ENCODE measurements around the gene MACROD2. TPM values are rescaled to one million over a fixed set of nuclear protein-coding genes. Genes with fewer than 3 reads are reported as not detected.

MACROD2 gene
- total RNA-seq, 1 experiment from 2014 or later, result 1.6 TPM

DNA sequence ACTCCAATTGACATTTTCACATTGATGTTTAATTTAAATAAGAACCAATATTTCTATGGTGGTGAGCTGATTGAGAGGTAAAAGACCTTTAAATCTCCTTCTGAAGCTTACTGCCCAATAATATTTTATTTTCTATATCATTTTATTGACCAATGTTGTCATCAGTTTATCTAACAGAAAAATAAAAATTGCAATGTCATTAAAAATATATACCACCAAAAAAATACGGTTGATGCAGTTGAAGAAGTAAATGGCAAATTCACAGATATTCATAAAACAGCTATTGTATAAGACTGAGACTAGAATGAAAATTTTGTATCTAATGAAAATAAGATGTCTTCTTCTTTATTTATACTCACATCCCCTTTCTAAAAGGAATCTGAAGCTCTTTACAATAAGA lies 1375.1 kb downstream of the MACROD2 start:
- Histone ChIP-seq H4K8ac (replicated peaks; ENCODE audit: insufficient read length, low read depth, low read length) (no peak overlapping the region), H3K4me2 (ENCODE audit: insufficient read depth, insufficient read length, low read length) (no peak overlapping the region), H4K5ac (ENCODE audit: insufficient read length, low read depth, low read length) (no peak overlapping the region), H4K91ac (ENCODE audit: insufficient read length, low read depth, low read length) (no peak overlapping the region), H2BK5ac (ENCODE audit: insufficient read length, low read length) (no peak overlapping the region), H3K79me1 (ENCODE audit: insufficient read depth, low read depth, low read length, poor library complexity, severe bottlenecking) (no peaks in the 10 kb centered on the region), H3K27ac (ENCODE audit: insufficient read length, low read depth, low read length) (no peak overlapping the region), H3K18ac (ENCODE audit: insufficient read length, low read depth, low read length) (no peak overlapping the region), H2BK20ac (ENCODE audit: low read depth, low read length, poor library complexity, severe bottlenecking) (no peak overlapping the region), H2AK5ac (ENCODE audit: insufficient read length, low read length) (no peak overlapping the region), H2BK12ac (ENCODE audit: insufficient read length, low read depth, low read length) (no peak overlapping the region), H3K9ac (ENCODE audit: extremely low read depth, insufficient read length, low read length) (no peak overlapping the region), H3K79me2 (ENCODE audit: insufficient read depth, low read length) (no peaks in the 10 kb centered on the region), H3K23me2 (ENCODE audit: insufficient read length, low read depth, low read length, poor library complexity, severe bottlenecking) (no peaks in the 10 kb centered on the region), H3K23ac (ENCODE audit: insufficient read length, low read depth, low read length) (no peak overlapping the region), H3K27me3 (ENCODE audit: insufficient read depth, low read length) (no peaks in the 10 kb centered on the region), H3K4ac (ENCODE audit: low read depth, low read length) (no peak overlapping the region), H4K20me1 (ENCODE audit: control insufficient read depth, insufficient read depth, insufficient read length) (no peaks in the 10 kb centered on the region), H2AFZ (ENCODE audit: low read length) (no peak overlapping the region), H2BK15ac (ENCODE audit: low read depth, low read length) (no peak overlapping the region), H2BK120ac (ENCODE audit: low read depth, low read length, poor library complexity, severe bottlenecking) (no peak overlapping the region), H3K4me1 (ENCODE audit: insufficient read depth, low read length) (no peaks in the 10 kb centered on the region), H3K14ac (ENCODE audit: insufficient read depth, low read length) (no peak overlapping the region), H3T11ph (ENCODE audit: low read length) (no peak overlapping the region), H3K56ac (ENCODE audit: insufficient read length, low read depth, low read length) (no peak overlapping the region), H3K9me3 (ENCODE audit: control insufficient read depth, low read depth, low read length) (no peaks in the 10 kb centered on the region)
- no peaks in the 10 kb centered on the region for H3K9me3 Mint-ChIP-seq
- H3K27ac Mint-ChIP-seq, result no peak overlapping the region
- no CpG with 5 or more reads among the region's 1 CpG for WGBS (ENCODE audit: extremely low coverage, insufficient read length, low lambda C conversion rate)
- H3K4me1 Mint-ChIP-seq, result peaks cover 3 to 5% of the 10 kb centered on the region in 2 experiments; a peak in 3 of 4 replicates
- TF ChIP-seq, protein P1, sequence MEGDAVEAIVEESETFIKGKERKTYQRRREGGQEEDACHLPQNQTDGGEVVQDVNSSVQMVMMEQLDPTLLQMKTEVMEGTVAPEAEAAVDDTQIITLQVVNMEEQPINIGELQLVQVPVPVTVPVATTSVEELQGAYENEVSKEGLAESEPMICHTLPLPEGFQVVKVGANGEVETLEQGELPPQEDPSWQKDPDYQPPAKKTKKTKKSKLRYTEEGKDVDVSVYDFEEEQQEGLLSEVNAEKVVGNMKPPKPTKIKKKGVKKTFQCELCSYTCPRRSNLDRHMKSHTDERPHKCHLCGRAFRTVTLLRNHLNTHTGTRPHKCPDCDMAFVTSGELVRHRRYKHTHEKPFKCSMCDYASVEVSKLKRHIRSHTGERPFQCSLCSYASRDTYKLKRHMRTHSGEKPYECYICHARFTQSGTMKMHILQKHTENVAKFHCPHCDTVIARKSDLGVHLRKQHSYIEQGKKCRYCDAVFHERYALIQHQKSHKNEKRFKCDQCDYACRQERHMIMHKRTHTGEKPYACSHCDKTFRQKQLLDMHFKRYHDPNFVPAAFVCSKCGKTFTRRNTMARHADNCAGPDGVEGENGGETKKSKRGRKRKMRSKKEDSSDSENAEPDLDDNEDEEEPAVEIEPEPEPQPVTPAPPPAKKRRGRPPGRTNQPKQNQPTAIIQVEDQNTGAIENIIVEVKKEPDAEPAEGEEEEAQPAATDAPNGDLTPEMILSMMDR (conservative IDR thresholded peaks at IDR 0.05), result no peak
- no peak for DNase-seq
- no peaks in the 10 kb centered on the region for H3K27me3 Mint-ChIP-seq (ENCODE audit: low read depth)
- no peaks in the 10 kb centered on the region for H3K36me3 Mint-ChIP-seq (ENCODE audit: insufficient read depth in 1 of 3, low read depth in 3 of 3)
- no peak overlapping the region for H3K4me3 Mint-ChIP-seq

Measured in H9 (cell line).